A549 (cell line): ENCODE results near the gene MAFB.

Source experiments
- RCOR1 ChIP-seq: fragments of 150-350 bp; IDR thresholded peaks from 2 replicates; pipeline ENCODE4 v1.6.1; 2014; ENCODE audit warnings: antibody characterized with exemption, low read length, low read depth
- TF ChIP-seq, protein P1 (sequence below): fragments of >200 bp; sonication (Bioruptor Twin); formaldehyde crosslinking; IDR thresholded peaks from 3 replicates; pipeline ENCODE4 v1.5.1; 2016

DNA sequence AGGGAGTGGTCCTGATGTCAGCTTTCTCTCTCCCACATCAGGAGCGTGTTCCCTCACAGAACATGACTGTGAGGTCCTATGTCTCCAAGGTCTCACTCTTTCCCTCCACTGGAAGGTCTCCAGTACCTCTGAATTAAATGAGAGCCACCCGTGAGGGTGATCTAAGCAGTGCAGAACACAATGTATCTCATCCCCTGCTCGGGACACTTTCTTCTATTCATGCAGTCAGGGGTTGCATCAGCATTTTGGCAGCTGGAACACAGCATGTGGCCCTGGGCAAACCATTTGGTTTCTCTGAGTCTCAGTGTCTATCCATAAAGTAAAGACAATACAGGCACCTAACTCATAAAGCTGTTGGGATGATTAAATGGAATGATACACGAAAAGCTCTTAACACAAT, 34.2 kb downstream of the MAFB start:
- TF ChIP-seq, protein P1, sequence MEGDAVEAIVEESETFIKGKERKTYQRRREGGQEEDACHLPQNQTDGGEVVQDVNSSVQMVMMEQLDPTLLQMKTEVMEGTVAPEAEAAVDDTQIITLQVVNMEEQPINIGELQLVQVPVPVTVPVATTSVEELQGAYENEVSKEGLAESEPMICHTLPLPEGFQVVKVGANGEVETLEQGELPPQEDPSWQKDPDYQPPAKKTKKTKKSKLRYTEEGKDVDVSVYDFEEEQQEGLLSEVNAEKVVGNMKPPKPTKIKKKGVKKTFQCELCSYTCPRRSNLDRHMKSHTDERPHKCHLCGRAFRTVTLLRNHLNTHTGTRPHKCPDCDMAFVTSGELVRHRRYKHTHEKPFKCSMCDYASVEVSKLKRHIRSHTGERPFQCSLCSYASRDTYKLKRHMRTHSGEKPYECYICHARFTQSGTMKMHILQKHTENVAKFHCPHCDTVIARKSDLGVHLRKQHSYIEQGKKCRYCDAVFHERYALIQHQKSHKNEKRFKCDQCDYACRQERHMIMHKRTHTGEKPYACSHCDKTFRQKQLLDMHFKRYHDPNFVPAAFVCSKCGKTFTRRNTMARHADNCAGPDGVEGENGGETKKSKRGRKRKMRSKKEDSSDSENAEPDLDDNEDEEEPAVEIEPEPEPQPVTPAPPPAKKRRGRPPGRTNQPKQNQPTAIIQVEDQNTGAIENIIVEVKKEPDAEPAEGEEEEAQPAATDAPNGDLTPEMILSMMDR = no peak
- no peak for TF ChIP-seq RCOR1
